ENCODE results near the gene EPS15.

Gene EPS15

GRCh38 chr1:51523931-51524330 lies 4.9 kb upstream of the EPS15 start:
- H4K20me1 ChIP-seq (ENCODE audit: insufficient read depth, low read length) = no peaks in the 10 kb centered on the region
- H3K9ac ChIP-seq (ENCODE audit: low read length) = no peak overlapping the region
- TF ChIP-seq CTCF (IDR thresholded peaks at IDR 0.05; ENCODE audit: low read length) (no peak), EZH2 (optimal IDR thresholded peaks at IDR 0.05; ENCODE audit: low read depth, low read length) (no peak), EZH2phosphoT487 (IDR thresholded peaks at IDR 0.05; ENCODE audit: low read length) (no peak)
- no peak overlapping the region for H2AFZ ChIP-seq (ENCODE audit: low read length)
- no peak overlapping the region for H3K27ac ChIP-seq (ENCODE audit: low read length)
- H3K4me3 ChIP-seq (ENCODE audit: low read length) = no peak overlapping the region
- no peak overlapping the region for H3K4me2 ChIP-seq (ENCODE audit: low read depth, low read length)
- H3K4me1 ChIP-seq (ENCODE audit: low read length) = peaks cover 4% of the 10 kb centered on the region
- H3K36me3 ChIP-seq (replicated peaks; ENCODE audit: insufficient read depth, low read length) = no peaks in the 10 kb centered on the region
- H3K9me2 ChIP-seq (replicated peaks; ENCODE audit: insufficient read depth, low read length) = no peaks in the 10 kb centered on the region
- H3K79me2 ChIP-seq (ENCODE audit: low read length) = no peaks in the 10 kb centered on the region
- no peak for DNase-seq
- peaks cover 3% of the 10 kb centered on the region; the same call in 1 of the 2 replicates for H3F3A ChIP-seq (ENCODE audit: insufficient read depth, low read length)
- no peaks in the 10 kb centered on the region for H3K9me3 ChIP-seq (replicated peaks; ENCODE audit: insufficient read depth, low read length)
- H3K27me3 ChIP-seq (replicated peaks; ENCODE audit: insufficient read depth, low read length) = no peaks in the 10 kb centered on the region

GRCh38 chr1:51520700-51521248 lies 1.7 kb upstream of the EPS15 start:
- Histone ChIP-seq H2AFZ (ENCODE audit: low read length) (no peak overlapping the region), H3K4me3 (ENCODE audit: low read length) (no peak overlapping the region)

GRCh38 chr1:51519865-51520699 lies 1.0 kb upstream of the EPS15 start:
- Histone ChIP-seq H3K9me2 (replicated peaks; ENCODE audit: insufficient read depth, low read length) (no peaks in the 10 kb centered on the region), H3K36me3 (replicated peaks; ENCODE audit: insufficient read depth, low read length) (no peaks in the 10 kb centered on the region), H3K9me3 (replicated peaks; ENCODE audit: insufficient read depth, low read length) (no peaks in the 10 kb centered on the region), H3K4me1 (ENCODE audit: low read length) (peaks cover 4% of the 10 kb centered on the region), H3K27me3 (replicated peaks; ENCODE audit: insufficient read depth, low read length) (no peaks in the 10 kb centered on the region), H3K79me2 (ENCODE audit: low read length) (peaks cover 35% of the 10 kb centered on the region), H3K4me3 (ENCODE audit: low read length) (no peak overlapping the region), H3K9ac (ENCODE audit: low read length) (no peak overlapping the region), H3K4me2 (ENCODE audit: low read depth, low read length) (no peak overlapping the region), H3K27ac (ENCODE audit: low read length) (no peak overlapping the region), H4K20me1 (ENCODE audit: insufficient read depth, low read length) (no peaks in the 10 kb centered on the region), H3F3A (ENCODE audit: insufficient read depth, low read length) (peaks cover 24% of the 10 kb centered on the region), H2AFZ (ENCODE audit: low read length) (no peak overlapping the region)
- no peak for DNase-seq
- TF ChIP-seq EZH2phosphoT487 (IDR thresholded peaks at IDR 0.05; ENCODE audit: low read length) = no peak
- no peak for TF ChIP-seq CTCF (IDR thresholded peaks at IDR 0.05; ENCODE audit: low read length)
- TF ChIP-seq EZH2 (optimal IDR thresholded peaks at IDR 0.05; ENCODE audit: low read depth, low read length) = no peak

More at GRCh38 chr1:51520700-51521248, 1.7 kb upstream of the EPS15 start:
- Histone ChIP-seq H3K27ac (ENCODE audit: low read length) (no peak overlapping the region), H3F3A (ENCODE audit: insufficient read depth, low read length) (peaks cover 24% of the 10 kb centered on the region), H3K4me2 (ENCODE audit: low read depth, low read length) (no peak overlapping the region), H3K9me2 (replicated peaks; ENCODE audit: insufficient read depth, low read length) (no peaks in the 10 kb centered on the region), H3K27me3 (replicated peaks; ENCODE audit: insufficient read depth, low read length) (no peaks in the 10 kb centered on the region), H3K4me1 (ENCODE audit: low read length) (peaks cover 4% of the 10 kb centered on the region), H3K9me3 (replicated peaks; ENCODE audit: insufficient read depth, low read length) (no peaks in the 10 kb centered on the region), H3K36me3 (replicated peaks; ENCODE audit: insufficient read depth, low read length) (no peaks in the 10 kb centered on the region), H3K79me2 (ENCODE audit: low read length) (peaks cover 28% of the 10 kb centered on the region), H3K9ac (ENCODE audit: low read length) (no peak overlapping the region), H4K20me1 (ENCODE audit: insufficient read depth, low read length) (no peaks in the 10 kb centered on the region)
- no peak for DNase-seq
- no peak for TF ChIP-seq EZH2phosphoT487 (IDR thresholded peaks at IDR 0.05; ENCODE audit: low read length)
- no peak for TF ChIP-seq EZH2 (optimal IDR thresholded peaks at IDR 0.05; ENCODE audit: low read depth, low read length)
- TF ChIP-seq CTCF (IDR thresholded peaks at IDR 0.05; ENCODE audit: low read length) = no peak

All from MM.1S (cell line).